ENCODE data around the gene ASMT.
"Not testable (repeated sequence)": the region's sequence is repeated elsewhere in the genome, so short reads cannot be mapped to it uniquely, and the experiment has no call there.

Gene ASMT

GRCh38 chrX:1598021-1598875 is 16.6 kb upstream of the ASMT start:
- no peak for DNase-seq

DNA sequence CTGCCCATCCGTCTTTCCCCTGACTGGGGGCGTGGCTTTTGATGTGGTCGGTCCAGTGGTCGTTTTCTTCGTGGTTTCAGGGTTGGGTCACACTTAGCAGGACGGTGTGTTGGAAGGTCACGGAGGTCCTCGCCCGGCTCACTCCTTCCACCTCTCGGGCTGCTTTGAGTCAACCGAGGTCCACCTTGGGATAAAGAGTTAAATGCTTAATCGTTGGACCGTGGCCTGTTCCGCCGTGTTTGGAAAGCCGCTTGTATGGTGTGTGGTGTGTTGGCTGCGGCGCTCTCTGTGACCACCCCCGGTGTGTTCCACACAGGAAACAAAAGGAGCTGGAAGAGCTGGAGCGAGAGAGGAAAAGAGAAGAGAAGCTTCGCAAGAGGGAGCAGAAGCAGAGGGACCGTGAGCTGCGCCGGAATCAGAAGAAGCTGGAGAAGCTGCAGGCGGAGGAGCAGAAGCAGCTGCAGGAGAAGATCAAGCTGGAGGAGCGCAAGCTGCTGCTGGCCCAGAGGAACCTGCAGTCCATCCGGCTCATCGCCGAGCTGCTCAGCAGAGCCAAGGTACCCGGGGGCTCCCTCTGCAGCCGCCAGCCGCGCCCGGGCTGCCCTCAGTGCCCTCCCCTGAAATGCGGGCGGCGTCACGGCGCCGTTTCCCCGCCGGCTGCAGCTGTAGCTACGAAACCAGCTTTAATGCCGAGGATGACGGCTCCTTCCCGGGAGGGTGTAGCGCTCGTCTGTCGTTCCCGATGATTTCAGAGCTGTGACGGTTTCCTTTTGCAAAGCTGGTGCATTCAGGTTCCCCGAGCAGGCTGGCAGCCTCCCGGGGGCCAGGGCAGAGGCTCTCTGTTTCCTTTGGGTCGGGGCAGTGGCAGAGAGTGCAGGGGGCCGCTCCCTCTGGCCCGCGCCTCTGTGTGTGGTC is 15.7 kb upstream of the ASMT start:
- no peak for DNase-seq

- DNase-seq = no peak
Measured at GRCh38 chrX:1599791-1600405, 15.0 kb upstream of the ASMT start.

DNA sequence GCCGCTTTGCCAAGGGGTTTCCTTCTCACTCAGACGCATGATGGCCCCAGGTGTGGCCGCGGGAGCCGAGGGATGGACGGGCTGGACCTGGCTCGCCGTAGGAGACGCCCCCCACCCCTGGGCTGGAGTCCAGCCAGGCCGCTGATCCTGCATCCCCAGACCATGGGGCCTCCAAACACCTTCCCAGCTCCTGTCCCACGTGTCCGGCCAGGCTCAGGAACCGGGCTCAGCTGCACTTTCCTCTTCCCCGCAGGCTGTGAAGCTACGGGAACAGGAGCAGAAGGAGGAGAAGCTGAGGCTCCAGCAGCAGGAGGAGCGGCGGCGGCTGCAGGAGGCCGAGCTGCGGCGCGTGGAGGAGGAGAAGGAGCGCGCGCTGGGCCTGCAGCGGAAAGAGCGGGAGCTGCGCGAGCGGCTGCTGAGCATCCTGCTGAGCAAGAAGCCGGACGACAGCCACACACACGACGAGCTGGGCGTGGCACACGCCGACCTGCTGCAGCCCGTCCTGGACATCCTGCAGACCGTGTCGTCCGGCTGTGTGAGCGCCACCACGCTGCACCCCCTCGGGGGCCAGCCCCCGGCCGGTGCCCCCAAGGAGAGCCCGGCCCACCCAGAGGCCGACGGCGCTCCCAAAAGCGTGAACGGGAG is 14.3 kb upstream of the ASMT start:
- no peak for DNase-seq

DNA sequence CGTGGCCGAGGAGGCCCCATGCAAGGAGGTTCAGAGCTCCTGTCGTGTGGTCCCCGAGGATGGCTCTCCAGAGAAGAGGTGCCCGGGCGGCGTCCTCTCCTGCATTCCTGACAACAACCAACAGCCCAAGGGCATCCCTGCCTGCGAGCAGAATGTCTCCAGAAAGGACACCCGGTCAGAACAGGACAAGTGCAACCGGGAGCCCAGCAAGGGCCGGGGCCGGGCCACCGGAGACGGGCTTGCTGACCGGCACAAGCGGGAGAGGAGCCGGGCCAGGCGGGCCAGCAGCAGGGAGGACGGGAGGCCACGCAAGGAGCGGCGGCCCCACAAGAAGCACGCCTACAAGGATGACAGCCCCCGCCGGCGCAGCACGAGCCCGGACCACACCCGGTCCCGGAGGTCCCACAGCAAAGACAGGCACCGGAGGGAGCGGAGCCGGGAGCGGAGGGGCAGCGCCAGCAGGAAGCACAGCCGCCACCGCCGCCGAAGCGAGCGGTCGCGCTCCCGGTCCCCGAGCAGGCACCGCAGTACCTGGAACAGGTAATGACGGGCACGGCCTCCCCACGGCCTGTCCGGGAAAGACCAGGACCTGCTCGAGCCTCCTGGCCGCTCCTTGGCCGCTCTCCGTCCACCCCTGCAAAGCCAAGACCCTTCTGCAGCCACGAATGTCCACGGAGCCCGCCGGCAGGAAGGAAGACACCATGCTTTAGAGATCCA is 13.7 kb upstream of the ASMT start:
- DNase-seq = no peak

DNA sequence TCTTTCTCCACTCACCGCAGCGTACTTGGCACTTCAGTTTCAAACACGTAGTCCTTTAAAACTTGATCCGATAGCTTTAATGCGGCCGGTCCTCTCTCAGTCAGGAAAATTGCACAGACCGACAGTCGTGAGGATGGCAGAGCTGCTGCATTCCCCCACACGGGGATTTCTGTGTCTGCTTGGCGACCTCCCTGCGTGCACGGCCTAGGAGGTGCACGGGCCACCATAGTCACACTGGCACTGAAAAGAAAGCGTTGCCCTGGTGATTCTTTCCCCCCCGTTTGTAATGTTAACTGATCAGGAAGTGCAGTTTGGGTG is 13.1 kb upstream of the ASMT start:
- no peak for DNase-seq

DNA sequence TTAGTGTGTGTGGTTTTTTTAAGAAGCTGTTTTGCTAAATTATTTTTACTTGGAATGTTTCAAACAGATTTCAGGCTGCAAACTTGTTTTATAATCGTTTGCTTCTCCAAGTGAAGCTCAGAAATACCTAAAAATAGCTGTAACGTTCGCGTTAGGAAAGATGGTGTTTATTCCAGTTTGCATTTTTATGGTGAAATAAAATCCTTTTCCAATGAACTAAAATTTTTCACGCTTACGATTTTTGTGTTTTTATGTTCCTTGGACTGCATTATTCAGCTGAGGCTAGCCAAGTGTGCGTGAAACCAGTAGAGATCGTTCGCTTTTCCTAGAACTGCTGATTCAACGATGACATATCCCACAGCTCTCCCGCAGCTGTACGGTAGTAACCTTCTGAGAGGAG is 12.6 kb upstream of the ASMT start:
- DNase-seq = no peak

DNA sequence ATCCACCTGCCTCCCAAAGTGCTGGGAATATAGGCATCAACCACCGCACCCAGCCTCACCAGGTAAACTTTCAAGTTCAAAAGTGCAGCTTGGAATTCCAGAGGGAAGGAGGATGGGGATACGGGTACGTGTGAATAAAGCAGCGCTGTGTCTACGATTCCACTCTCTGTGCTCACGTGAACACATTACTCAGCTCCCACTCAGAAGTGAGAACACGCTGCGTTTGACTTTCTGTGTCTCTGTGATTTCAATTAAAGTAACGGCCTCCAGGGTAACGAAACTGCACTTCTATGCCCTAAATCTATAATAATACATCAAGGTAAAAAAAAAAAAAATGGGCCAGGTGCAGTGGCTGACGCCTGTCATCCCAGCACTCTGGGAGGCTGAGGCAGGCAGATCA is 8.4 kb upstream of the ASMT start:
- DNase-seq = no peak

DNA sequence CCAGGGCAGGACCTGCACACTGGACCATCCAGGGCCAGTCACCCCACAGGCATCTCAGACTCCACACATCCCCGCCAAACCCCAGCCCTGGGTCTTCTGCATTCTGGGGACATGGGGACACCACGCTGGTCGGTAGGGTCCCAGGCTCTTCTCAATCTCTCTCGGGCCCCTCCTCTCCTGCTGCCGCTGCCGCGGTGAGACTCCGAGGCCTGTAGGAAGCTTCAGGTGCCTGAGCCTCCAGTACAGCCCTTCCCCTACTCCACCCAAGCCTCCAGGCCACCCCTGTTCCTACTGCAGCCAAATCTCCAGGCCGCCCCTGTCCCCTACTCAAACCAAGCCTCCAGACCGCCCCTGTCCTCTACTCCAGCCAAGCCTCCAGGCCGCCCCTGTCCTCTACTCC is 5.5 kb upstream of the ASMT start:
- no peak for DNase-seq

DNA sequence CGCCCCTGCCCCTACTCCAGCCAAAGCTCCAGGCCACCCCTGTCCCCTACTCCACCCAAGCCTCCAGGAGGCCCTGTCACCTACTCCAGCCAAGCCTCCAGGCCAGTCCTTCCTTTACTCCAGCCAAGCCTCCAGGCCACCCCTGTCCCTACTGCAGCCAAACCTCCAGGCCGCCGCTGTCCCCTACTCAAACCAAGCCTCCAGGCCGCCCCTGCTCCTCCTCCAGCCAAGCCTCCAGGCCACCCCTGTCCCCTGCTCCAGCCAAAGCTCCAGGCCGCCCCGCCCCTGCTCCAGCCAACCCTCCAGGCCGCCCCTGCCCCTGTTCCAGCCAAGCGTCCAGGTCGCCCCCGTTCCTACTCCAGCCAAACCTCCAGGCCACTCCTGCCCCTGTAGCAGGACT is 5.1 kb upstream of the ASMT start:
- no peak for DNase-seq

DNA sequence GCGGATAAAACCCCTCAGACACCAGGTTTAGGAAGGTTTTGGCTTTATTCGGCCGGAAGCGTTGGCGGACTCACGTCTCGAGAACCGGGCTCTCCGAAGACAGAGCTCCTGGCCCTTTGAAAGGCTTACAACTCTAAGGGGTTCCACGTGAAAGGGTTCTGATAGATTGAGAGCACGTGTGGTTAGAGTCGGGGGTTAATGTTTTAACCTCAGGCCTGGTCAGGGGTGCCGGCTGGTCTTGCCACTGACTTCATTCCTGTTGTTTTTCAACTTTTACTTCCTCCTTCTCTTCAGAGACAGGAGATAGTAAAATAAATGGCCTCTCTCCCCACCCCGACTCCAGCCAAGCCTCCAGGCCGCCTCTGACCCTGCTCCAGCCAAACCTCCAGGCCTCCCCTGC is 4.7 kb upstream of the ASMT start:
- DNase-seq = no peak

DNA sequence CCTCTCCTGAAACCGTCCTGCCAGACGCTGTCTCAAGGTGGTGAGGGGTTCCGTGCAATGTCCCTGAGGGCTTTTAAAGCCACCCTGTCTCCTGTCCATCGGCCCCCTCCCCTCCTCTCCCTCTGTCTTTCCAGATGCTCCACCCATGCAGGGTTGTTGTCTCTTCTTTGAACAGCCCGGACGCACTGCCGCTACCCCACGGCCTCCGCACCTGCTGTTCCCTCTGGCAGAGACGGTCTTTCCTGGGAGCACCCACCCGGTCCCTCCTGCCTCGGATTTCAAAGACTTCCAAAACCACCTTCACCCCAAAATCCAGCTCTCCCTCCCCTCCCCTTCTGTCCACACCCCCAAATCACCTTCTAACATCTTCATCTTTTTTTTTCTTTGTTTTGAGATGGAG is 4.1 kb upstream of the ASMT start:
- DNase-seq = no peak

DNA sequence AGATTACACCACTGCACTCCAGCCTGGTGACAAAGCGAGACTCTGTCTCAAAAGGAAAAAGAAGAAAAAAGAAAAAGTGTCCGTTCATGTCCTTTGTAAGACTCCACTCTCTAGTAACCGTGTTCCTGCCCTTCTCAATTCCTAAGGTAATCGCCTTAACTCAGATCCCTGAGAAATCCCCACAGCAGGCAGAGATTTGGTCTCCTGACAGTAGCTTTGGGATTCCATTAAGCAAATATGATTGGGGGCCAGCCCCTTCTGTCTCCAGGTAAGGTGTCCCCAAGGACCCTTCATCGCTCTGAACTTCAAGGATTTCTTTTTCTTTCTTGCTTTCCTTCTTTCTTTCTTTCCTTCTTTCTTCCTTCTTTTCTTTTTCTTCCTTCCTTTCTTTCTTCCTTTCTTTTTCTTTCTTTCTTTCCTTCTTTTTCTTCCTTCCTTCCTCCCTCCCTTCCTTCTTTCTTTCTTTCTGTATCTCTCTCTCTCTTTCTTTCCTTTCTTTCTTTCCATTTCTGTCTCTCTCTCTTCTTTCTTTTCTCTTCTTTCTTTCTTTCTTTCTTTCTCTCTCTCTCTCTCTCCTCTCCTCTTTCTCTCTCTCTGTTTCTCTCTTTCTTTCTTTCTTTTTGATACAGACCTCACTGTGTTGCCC is 2.1 kb upstream of the ASMT start:
- no peak for DNase-seq

DNA sequence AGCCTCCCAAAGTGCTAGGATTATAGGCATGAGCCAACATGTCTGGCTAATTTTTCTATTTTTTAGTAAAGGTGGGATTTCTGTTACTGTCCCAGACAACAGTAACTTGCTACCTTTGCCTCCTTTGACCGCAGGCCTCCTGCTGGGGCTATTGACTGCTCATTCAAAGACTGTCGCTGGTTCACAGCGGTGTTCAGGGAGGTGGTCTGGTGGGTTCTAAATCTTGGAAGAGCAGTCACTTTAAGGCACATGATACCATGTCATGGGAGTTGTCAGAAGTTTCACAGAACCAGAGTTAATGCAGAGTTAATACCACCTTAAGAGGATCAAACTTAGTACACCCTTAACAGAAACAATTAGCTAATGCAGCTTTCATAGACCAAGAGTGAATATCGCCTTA is 3.8 kb downstream of the ASMT start:
- no peak for DNase-seq

DNA sequence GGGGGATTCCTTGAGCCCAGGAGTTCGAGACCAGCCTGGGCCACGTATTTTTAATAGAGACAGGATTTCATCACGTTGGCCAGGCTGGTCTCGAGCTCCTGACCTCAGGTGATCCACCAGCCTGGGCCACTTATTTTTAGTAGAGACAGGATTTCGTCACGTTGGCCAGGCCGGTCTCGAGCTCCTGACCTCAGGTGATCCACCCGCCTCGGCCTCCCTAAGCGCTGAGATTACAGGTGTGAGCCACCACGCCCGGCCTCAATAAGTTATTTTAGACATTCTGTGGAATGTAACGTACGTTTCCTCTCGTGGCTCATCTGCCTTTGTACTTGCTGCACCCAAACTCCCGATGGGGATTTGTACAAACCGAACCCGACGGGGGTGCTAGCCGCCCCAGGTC is 8.8 kb downstream of the ASMT start:
- DNase-seq = no peak

- not testable (repeated sequence) for DNase-seq
Measured at GRCh38 chrX:1624158-1624860, 9.4 kb downstream of the ASMT start.

DNA sequence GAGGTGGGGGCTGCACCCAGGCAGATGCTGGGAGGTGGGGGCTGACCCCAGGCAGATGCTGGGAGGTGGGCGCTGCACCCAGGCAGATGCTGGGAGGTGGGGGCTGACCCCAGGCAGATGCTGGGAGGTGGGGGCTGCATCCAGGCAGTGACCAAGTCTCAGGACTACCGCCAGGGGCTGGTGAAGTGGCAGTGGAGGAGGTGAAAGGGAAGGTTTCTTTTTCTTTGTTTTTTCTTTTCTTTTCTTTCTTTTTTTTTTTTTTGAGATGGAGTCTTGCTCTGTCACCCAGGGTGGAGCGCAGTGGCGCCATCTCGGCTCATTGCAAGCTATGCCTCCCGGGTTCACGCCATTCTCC is 10.0 kb downstream of the ASMT start:
- not testable (repeated sequence) for DNase-seq

- no peak for DNase-seq
Measured at GRCh38 chrX:1629244-1629643, 14.4 kb downstream of the ASMT start.

- no peak for DNase-seq
Measured at GRCh38 chrX:1646009-1646408, 31.1 kb downstream of the ASMT start.

- no peak for DNase-seq
Measured at GRCh38 chrX:1649621-1650020, 34.8 kb downstream of the ASMT start.

DNA sequence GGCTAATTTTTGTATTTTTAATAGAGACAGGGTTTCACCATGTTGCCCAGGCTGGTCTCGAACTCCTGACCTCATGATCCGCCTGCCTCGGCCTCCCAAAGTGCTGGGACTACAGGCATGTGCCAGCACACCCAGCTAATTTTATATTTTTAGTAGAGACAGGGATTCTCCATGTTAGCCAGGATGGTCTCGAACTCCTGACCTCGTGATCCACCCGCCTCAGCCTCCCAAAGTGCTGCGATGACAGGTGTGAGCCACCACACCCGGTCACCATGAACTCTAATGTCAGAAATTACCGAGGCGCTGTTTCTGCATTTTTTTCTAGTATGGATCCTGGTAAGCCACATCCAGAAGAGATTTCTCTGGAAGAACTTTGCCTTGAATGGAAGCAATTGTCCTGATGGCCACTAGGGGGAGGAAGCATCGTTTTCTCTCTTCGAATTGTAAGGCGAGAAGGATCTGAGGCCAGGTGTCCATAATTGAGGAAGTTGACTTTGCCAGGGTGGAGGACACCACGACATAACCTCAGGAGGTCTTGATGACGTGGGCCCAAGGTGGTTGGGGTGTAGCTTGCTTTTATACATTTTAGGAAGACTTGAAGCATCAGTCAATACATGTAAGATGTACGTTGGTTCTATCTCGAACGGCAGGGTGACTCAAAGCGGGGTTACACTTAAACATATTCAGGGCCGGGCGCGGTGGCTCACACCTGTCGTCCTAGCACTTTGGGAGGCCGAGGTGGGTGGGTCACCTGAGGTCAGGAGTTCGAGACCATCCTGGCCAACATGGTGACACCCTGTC is 37.4 kb downstream of the ASMT start:
- not testable (repeated sequence) for DNase-seq

Data from stimulated activated CD4-positive, alpha-beta T cell treated with anti-CD3 and anti-CD28 coated beads, Interleukin-4, amount 100 ng/mL, for 1 hour (primary cell).